ENCODE measurements around the gene CALHM5. TPM values are rescaled to one million over a fixed set of nuclear protein-coding genes. Genes with fewer than 3 reads are reported as not detected.

CALHM5 gene
- total RNA-seq, 1 donor from 2014 or later, result 7.2 TPM

DNA sequence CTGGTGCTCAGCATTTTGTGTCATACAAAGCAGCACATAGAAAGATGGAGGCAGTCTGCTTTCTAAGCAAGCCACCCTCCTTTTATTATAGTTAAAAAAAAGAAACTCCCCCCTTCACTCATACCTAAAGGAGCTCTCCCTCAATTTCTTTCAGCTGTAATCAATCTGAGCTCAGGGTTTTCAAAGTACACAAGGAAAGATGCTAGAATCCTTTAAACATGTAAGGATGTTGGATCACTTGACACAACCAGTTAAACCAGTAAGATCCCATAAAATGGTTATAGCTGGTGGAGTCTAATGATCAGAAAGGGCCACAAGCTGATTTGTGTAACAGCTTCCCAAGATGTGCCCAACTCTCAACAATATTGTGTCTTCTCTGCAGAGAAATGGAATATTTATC, 42.0 kb downstream of the CALHM5 start, which contains the start of gene CALHM4:
CALHM4 (plus strand) TSS at position 301 of the 400 bp plus-strand sequence; CDS start at position 344, 43 bp downstream.
- no peak for TF ChIP-seq CTCF (IDR thresholded peaks at IDR 0.05; ENCODE audit: unreplicated experiment)
- peaks cover 4% of the 10 kb centered on the region for H3K4me1 Mint-ChIP-seq (ENCODE audit: unreplicated experiment)
- no peaks in the 10 kb centered on the region for H3K36me3 Mint-ChIP-seq (ENCODE audit: low read depth, unreplicated experiment)
- no peak within 1 kb of the TSS for H3K27ac Mint-ChIP-seq (ENCODE audit: unreplicated experiment)
- H3K27me3 Mint-ChIP-seq (ENCODE audit: unreplicated experiment), result peaks cover 2% of the 10 kb centered on the region
- no peak for DNase-seq (ENCODE audit: low spot score)
- no peak within 1 kb of the TSS for H3K4me3 Mint-ChIP-seq (ENCODE audit: unreplicated experiment)
- H3K9me3 Mint-ChIP-seq (ENCODE audit: unreplicated experiment), result no peaks in the 10 kb centered on the region

DNA sequence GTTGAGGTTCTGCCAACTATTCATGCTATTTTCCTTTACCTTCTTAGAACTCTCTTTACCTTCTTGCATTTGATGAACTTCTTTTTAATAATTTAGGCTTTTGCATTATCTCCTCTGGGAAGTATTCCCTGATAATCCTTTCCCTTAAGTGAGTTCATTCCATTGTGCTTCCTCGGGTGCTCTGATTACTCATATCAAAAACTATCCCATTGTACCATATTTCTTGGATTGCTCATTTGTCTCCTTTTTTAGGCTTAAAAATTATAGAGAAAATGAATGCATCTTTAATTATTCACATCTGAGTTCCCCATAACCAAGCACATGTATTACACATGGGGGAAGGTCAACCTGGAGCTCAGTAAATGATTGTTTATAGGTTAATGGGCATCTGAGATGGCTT, 44.6 kb downstream of the CALHM5 start:
- no peak for DNase-seq (ENCODE audit: low spot score)
- H3K27me3 Mint-ChIP-seq (ENCODE audit: unreplicated experiment), result peaks cover 2% of the 10 kb centered on the region
- no peak overlapping the region for H3K4me3 Mint-ChIP-seq (ENCODE audit: unreplicated experiment)

DNA sequence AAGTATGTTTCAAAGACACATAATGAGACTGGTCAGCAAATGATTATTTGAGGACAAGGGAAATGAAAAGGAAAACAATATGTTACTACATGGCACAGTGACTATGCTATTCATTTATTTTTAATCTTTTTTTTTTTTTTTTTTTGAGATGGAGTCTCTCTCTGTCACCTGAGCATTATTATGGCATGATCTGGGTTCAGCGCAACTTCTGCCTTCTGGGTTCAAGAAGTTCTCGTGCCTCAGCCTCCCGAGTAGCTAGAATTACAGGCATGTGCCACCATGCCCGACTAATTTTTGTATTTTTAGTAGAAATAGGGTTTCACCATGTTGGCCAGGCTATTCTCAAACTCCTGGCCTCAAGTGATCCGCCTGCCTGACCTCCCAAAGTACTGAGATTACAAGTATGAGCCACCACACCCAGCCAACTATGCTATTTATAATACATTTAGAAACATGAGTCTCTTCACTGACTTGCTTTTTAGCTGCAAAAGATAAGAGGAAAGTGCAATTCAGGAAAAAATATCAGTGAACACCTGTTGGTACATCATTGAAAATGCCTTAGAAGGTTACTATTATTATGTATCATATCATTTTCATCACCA, 45.5 kb downstream of the CALHM5 start:
- H3K36me3 Mint-ChIP-seq (ENCODE audit: low read depth, unreplicated experiment), result no peaks in the 10 kb centered on the region
- no peak for TF ChIP-seq CTCF (IDR thresholded peaks at IDR 0.05; ENCODE audit: unreplicated experiment)
- H3K9me3 Mint-ChIP-seq (ENCODE audit: unreplicated experiment), result no peaks in the 10 kb centered on the region
- peaks cover under 1% of the 10 kb centered on the region for H3K27me3 Mint-ChIP-seq (ENCODE audit: unreplicated experiment)
- peaks cover 2% of the 10 kb centered on the region for H3K4me1 Mint-ChIP-seq (ENCODE audit: unreplicated experiment)
- no peak overlapping the region for H3K27ac Mint-ChIP-seq (ENCODE audit: unreplicated experiment)
- H3K4me3 Mint-ChIP-seq (ENCODE audit: unreplicated experiment), result no peak overlapping the region
- no peak for DNase-seq (ENCODE audit: low spot score)

More for the DNA sequence above, 44.6 kb downstream of the CALHM5 start:
- Mint-ChIP-seq H3K9me3 (ENCODE audit: unreplicated experiment) (no peaks in the 10 kb centered on the region), H3K4me1 (ENCODE audit: unreplicated experiment) (no peaks in the 10 kb centered on the region), H3K27ac (ENCODE audit: unreplicated experiment) (no peak overlapping the region), H3K36me3 (ENCODE audit: low read depth, unreplicated experiment) (no peaks in the 10 kb centered on the region)
- no peak for TF ChIP-seq CTCF (IDR thresholded peaks at IDR 0.05; ENCODE audit: unreplicated experiment)

- H3K27me3 Mint-ChIP-seq (ENCODE audit: unreplicated experiment), result no peaks in the 10 kb centered on the region
- H3K9me3 Mint-ChIP-seq (ENCODE audit: unreplicated experiment), result no peaks in the 10 kb centered on the region
- H3K36me3 Mint-ChIP-seq (ENCODE audit: low read depth, unreplicated experiment), result no peaks in the 10 kb centered on the region
Measured at GRCh38 chr6:116557893-116558292, 46.5 kb downstream of the CALHM5 start.

More at GRCh38 chr6:116557893-116558292, 46.5 kb downstream of the CALHM5 start:
- DNase-seq (ENCODE audit: low spot score), result no peak
- Mint-ChIP-seq H3K4me1 (ENCODE audit: unreplicated experiment) (peaks cover 11% of the 10 kb centered on the region), H3K27ac (ENCODE audit: unreplicated experiment) (no peak overlapping the region), H3K4me3 (ENCODE audit: unreplicated experiment) (no peak overlapping the region)
- TF ChIP-seq CTCF (IDR thresholded peaks at IDR 0.05; ENCODE audit: unreplicated experiment), result no peak

All from endothelial cell (in vitro differentiated cells).